Peyer's patch (tissue), 4 donors: ENCODE measurements around the gene HOXA4.

Experiments used
- CTCF ChIP-seq, 6 experiments: fragments of 450-650 bp in 4 of 6; fragments of 200-600 bp in 2 of 6; sonication (generic) in 1 of 6; IDR thresholded peaks; one replicate each; pipeline ENCODE4 v1.5.1; 2017 to 2019; ENCODE audit warnings: antibody characterized with exemption in 6 of 6, mild to moderate bottlenecking in 3 of 6, moderate library complexity in 1 of 6
- POLR2A ChIP-seq, 2 donors: fragments of 450-650 bp; IDR thresholded peaks; one replicate each; pipeline ENCODE4 v1.5.1; 2017; ENCODE audit warnings: antibody characterized with exemption in 2 of 2, mild to moderate bottlenecking in 2 of 2, moderate library complexity in 2 of 2

DNA sequence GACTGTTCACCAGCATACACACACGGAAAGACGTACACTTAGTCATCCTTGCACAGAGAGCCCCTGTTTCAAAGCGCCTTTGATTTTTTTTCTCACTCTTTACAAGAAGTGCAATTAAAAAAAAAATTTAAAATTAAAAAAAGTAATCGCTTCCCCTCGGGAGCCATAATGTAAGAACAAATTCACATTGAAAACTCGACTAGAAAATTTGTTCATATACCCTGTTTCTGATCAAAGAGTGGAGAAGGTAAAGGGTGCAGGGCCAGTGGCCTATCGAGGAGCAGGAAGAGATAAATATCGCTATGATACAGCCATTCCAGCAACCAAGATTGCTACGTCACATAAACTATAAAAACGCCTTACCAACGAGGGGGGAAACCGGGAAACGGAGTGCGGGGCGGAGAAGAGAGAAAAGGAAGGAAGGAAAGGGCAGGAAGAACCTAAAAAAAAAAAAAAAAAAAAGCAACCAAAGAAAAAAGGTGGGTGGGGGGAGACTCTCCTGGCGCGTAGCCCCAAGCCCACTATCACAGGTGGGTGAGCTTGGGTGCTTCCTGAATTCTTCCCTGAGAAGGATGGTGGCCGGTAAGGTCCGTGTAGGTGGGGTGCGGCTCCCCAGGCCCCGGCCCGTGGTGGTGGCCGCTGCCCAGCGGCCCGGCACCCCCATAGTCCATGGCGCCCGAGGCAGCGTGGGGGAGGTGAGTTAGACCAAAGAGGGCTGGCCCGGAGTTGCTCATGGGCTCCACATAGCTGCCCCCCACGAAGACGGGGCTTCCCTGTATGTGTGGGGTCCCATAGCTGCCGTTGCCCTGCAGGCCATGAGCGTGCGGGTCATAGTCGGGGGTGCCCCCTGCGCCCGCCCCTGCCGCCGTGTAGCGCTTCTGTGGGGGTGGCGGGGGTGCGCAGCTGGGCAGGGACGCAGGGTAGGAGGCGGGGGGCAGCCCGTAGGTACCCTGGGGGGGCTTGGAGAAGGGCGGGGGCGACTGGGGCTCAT lies 22.9 kb downstream of the HOXA4 start:
- no peak for TF ChIP-seq CTCF (IDR thresholded peaks at IDR 0.05)
- TF ChIP-seq POLR2A (IDR thresholded peaks at IDR 0.05) = no peak
